ENCODE measurements around the gene NFIA. TPM values are rescaled to one million over a fixed set of nuclear protein-coding genes. Genes with fewer than 3 reads are reported as not detected.

NFIA gene
- total and polyA plus RNA-seq, 7 donors = 4.0 to 42.7 (median 30.6) TPM

DNA sequence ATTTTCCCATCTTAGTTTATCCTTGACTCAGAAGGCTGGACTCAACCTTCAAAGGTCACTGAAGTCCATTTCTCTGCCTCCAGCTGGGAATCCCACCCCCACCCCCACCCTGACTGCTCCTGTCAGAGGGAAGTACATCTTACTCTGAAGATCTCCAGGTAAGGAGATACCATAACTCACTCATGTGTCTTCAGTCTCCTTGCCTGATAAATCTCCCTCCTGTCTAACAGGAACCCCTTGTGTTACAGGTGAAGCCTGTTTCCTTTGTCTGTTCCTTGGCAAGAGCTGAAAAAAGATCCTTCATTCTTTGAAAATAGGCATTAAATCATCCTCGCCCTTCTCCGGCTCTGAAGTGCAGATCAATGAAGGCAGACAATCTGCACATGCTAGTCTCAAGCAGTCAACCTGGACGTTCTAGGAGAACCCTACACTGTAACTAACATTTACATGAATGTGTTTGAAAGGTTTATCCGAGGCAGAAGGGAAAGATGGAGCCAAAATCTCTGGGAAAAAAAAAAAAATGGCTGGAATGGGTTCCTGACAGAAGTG lies 392.0 kb downstream of the NFIA start:
- Histone ChIP-seq H3K4me1 (no peaks in the 10 kb centered on the region), H3K27ac (no peak overlapping the region), H3K4me3 (no peak overlapping the region), H3K36me3 (ENCODE audit: insufficient read depth in 1 of 2, low read depth in 1 of 2) (no peaks in the 10 kb centered on the region), H3K9me3 (no peaks in the 10 kb centered on the region), H3K27me3 (ENCODE audit: insufficient read depth in 3 of 3, low read length in 2 of 3) (no peaks in the 10 kb centered on the region)
- TF ChIP-seq, protein P1, sequence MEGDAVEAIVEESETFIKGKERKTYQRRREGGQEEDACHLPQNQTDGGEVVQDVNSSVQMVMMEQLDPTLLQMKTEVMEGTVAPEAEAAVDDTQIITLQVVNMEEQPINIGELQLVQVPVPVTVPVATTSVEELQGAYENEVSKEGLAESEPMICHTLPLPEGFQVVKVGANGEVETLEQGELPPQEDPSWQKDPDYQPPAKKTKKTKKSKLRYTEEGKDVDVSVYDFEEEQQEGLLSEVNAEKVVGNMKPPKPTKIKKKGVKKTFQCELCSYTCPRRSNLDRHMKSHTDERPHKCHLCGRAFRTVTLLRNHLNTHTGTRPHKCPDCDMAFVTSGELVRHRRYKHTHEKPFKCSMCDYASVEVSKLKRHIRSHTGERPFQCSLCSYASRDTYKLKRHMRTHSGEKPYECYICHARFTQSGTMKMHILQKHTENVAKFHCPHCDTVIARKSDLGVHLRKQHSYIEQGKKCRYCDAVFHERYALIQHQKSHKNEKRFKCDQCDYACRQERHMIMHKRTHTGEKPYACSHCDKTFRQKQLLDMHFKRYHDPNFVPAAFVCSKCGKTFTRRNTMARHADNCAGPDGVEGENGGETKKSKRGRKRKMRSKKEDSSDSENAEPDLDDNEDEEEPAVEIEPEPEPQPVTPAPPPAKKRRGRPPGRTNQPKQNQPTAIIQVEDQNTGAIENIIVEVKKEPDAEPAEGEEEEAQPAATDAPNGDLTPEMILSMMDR (IDR thresholded peaks at IDR 0.05) = no peak
- DNase-seq = no peak
- intact Hi-C loops (cut with DNase I) = no loop called here
- 58 to 78% (median 71%) methylated on average over 4 of the region's 4 CpGs for WGBS, 3 donors
- no peak for ATAC-seq

DNA sequence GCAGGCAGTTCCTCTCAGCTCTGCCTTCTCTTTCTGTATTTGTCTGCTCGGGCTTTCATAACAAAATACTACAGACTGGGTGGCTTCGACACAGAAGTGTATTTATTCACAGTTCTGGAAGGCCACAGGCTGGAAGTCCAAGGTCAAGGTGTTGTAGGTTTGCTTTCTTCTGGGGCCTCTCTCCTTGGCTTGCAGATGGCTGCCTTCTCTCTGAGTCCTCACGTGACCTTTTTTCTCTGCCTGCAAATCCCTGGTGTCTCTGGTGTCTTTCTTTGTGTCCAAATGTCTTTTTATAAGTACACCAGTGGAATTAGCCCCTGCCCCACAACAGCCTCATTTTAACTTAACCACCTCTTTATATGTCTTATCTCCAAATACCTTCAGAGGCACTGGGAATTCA lies 392.6 kb downstream of the NFIA start:
- WGBS, 3 donors = 84 to 86% (median 84%) methylated on average over 3 of the region's 3 CpGs
- Histone ChIP-seq H3K9me3 (no peaks in the 10 kb centered on the region), H3K4me1 (no peaks in the 10 kb centered on the region), H3K36me3 (ENCODE audit: insufficient read depth in 1 of 2, low read depth in 1 of 2) (no peaks in the 10 kb centered on the region), H3K27ac (no peak overlapping the region), H3K27me3 (ENCODE audit: insufficient read depth in 3 of 3, low read length in 2 of 3) (no peaks in the 10 kb centered on the region), H3K4me3 (no peak overlapping the region)
- intact Hi-C loops (cut with DNase I) = no loop called here
- TF ChIP-seq, protein P1 (IDR thresholded peaks at IDR 0.05) = no peak
- no peak for DNase-seq
- no peak for ATAC-seq

GRCh38 chr1:61477301-61477700 lies 394.9 kb downstream of the NFIA start:
- TF ChIP-seq, protein P1 (IDR thresholded peaks at IDR 0.05) = no peak
- 86 to 87% (median 87%) methylated on average over 7 of the region's 7 CpGs for WGBS, 3 donors
- no peak for ATAC-seq

DNA sequence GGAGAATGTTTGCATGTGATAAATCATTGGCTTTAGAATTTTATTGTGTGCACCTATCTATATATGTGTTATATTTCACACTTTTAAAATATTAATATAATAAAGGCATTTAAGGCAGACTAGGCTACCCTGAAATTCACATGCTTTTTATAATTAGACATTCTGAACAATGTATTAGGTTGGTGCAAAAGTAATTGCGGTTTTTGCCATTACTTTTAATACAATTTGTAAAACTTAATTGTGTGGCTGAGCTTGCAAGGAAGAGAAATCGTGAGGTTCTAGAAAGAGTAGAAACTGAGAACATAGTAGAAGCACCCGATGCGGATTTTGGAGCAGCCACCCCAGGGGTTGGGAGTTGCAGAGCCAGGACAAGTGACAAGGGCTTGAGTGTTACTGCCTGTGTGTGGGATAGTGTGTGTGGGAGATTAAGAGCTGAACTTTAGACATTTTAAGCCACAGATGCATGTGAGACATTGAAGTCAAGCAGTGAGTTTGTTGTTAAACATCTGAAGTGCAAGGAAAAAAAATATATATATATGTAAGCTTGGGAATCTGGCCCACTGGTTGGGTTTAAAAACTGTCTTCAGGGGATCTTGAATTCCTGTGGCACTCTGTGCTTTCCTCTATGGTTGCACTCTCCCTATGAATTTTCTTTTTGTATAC lies 398.0 kb downstream of the NFIA start:
- 66 to 79% (median 69%) methylated on average over 4 of the region's 4 CpGs for WGBS, 3 donors
- Histone ChIP-seq H3K4me1 (no peaks in the 10 kb centered on the region), H3K27me3 (ENCODE audit: insufficient read depth in 3 of 3, low read length in 2 of 3) (no peaks in the 10 kb centered on the region), H3K4me3 (no peak overlapping the region), H3K9me3 (no peaks in the 10 kb centered on the region), H3K36me3 (ENCODE audit: insufficient read depth in 1 of 2, low read depth in 1 of 2) (no peaks in the 10 kb centered on the region), H3K27ac (no peak overlapping the region)
- TF ChIP-seq, protein P1 (IDR thresholded peaks at IDR 0.05) = no peak
- no peak for ATAC-seq
- intact Hi-C loops (cut with DNase I) = no loop called here
- DNase-seq = no peak

More at GRCh38 chr1:61477301-61477700, 394.9 kb downstream of the NFIA start:
- H3K4me3 ChIP-seq = no peak overlapping the region
- DNase-seq = no peak
- no peaks in the 10 kb centered on the region for H3K27me3 ChIP-seq (ENCODE audit: insufficient read depth in 3 of 3, low read length in 2 of 3)
- intact Hi-C loops (cut with DNase I) = no loop called here
- H3K27ac ChIP-seq = no peak overlapping the region
- no peaks in the 10 kb centered on the region for H3K36me3 ChIP-seq (ENCODE audit: insufficient read depth in 1 of 2, low read depth in 1 of 2)
- H3K4me1 ChIP-seq = no peaks in the 10 kb centered on the region
- no peaks in the 10 kb centered on the region for H3K9me3 ChIP-seq

DNA sequence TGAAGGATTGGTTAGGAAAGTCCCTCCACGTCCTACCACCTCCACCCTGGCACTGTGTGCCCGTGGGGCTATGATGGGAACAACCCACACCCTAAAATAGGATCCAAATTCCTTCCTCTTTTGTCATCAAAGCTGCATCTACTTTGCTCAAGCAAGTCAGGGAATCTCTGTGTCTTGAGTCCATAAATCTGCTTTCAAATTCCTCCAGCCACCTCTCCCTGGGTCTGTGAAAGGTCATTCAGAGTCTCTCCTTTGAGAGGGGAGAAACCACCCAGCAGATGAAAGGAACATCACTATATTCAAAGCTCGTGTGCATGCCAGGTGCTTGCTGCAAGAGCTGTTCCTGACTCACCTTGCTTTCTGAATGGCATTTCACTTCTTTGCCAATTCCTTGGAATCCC lies 399.0 kb downstream of the NFIA start:
- 46 to 62% (median 51%) methylated on average over 3 of the region's 3 CpGs for WGBS, 3 donors
- DNase-seq (no peak), ATAC-seq (no peak)
- no peaks in the 10 kb centered on the region for H3K27me3 ChIP-seq (ENCODE audit: insufficient read depth in 3 of 3, low read length in 2 of 3)
- intact Hi-C loops (cut with DNase I) = no loop called here
- TF ChIP-seq, protein P1 (IDR thresholded peaks at IDR 0.05) = no peak
- no peak overlapping the region for H3K4me3 ChIP-seq
- no peaks in the 10 kb centered on the region for H3K9me3 ChIP-seq
- no peak overlapping the region for H3K27ac ChIP-seq
- H3K36me3 ChIP-seq (ENCODE audit: insufficient read depth in 1 of 2, low read depth in 1 of 2) = no peaks in the 10 kb centered on the region
- no peaks in the 10 kb centered on the region for H3K4me1 ChIP-seq

Measured in psoas muscle (tissue), 8 donors.